ENCODE results near the gene CRYBG1. TPM values are rescaled to one million over a fixed set of nuclear protein-coding genes. Genes with fewer than 3 reads are reported as not detected.

CRYBG1 gene
- polyA plus RNA-seq, 1 donor (not counting 4 experiments of a cell fraction or from before 2014, with no cell fraction given) = 54.7 TPM

GRCh38 chr6:106517706-106518105 lies 157.2 kb downstream of the CRYBG1 start:
- DNase-seq (ENCODE audit: low read depth, low spot score) (no peak), FAIRE-seq (no peak)
- dilution Hi-C loops (cut with MboI; ENCODE audit: extremely low pct_ligation_motif_present, low sequenced_read_pairs) = no loop called here
- TF ChIP-seq EZH2 (IDR thresholded peaks at IDR 0.05; ENCODE audit: low read length) (no peak), CTCF (optimal IDR thresholded peaks at IDR 0.05 in 1 of 3, IDR thresholded peaks at IDR 0.05 in 1 of 3, conservative IDR thresholded peaks at IDR 0.05 in 1 of 3; ENCODE audit: extremely low read depth in 1 of 3, insufficient read depth in 2 of 3, low read length in 3 of 3) (no peak)
- Histone ChIP-seq H3K4me2 (ENCODE audit: control insufficient read depth, extremely low read depth, insufficient read depth, low read depth, low read length) (no peak overlapping the region), H3K4me1 (ENCODE audit: control insufficient read depth, extremely low read depth, insufficient read depth, low read length) (peaks cover 33% of the 10 kb centered on the region), H3K27ac (ENCODE audit: control insufficient read depth, insufficient read depth, low read length) (no peak overlapping the region), H3K27me3 (ENCODE audit: control insufficient read depth, extremely low read depth, insufficient read depth, low read length) (no peaks in the 10 kb centered on the region), H3K9ac (ENCODE audit: control insufficient read depth, extremely low read depth, insufficient read depth, low read length) (no peak overlapping the region), H3K9me1 (ENCODE audit: control insufficient read depth, extremely low read depth, insufficient read depth, low read length) (no peaks in the 10 kb centered on the region), H3K4me3 (ENCODE audit: control insufficient read depth in 2 of 3, extremely low read depth in 1 of 3, insufficient read depth in 2 of 3, low read depth in 1 of 3, low read length in 3 of 3) (no peak overlapping the region), H4K20me1 (ENCODE audit: control insufficient read depth, extremely low read depth, insufficient read depth, low read length) (no peaks in the 10 kb centered on the region), H3K9me3 (ENCODE audit: control insufficient read depth, low read depth, low read length) (no peaks in the 10 kb centered on the region), H3K36me3 (ENCODE audit: control insufficient read depth in 2 of 2, extremely low read depth in 1 of 2, insufficient read depth in 2 of 2, low read length in 2 of 2) (peaks cover 5 to 19% of the 10 kb centered on the region in 2 experiments), H3K79me2 (ENCODE audit: control insufficient read depth, insufficient read depth, low read length) (peaks cover 79% of the 10 kb centered on the region), H2AFZ (ENCODE audit: control insufficient read depth, low read length) (no peak overlapping the region)

- DNase-seq (ENCODE audit: low read depth, low spot score) (no peak), FAIRE-seq (no peak)
- Histone ChIP-seq H3K4me1 (ENCODE audit: control insufficient read depth, extremely low read depth, insufficient read depth, low read length) (peaks cover 38% of the 10 kb centered on the region), H3K27me3 (ENCODE audit: control insufficient read depth, extremely low read depth, insufficient read depth, low read length) (no peaks in the 10 kb centered on the region), H3K9ac (ENCODE audit: control insufficient read depth, extremely low read depth, insufficient read depth, low read length) (peak overlapping the region; percentile 69), H3K9me1 (ENCODE audit: control insufficient read depth, extremely low read depth, insufficient read depth, low read length) (no peaks in the 10 kb centered on the region), H3K27ac (ENCODE audit: control insufficient read depth, insufficient read depth, low read length) (peak overlapping the region; percentile 94), H3K79me2 (ENCODE audit: control insufficient read depth, insufficient read depth, low read length) (peaks cover 78% of the 10 kb centered on the region), H3K4me2 (ENCODE audit: control insufficient read depth, extremely low read depth, insufficient read depth, low read depth, low read length) (peak overlapping the region; percentile 73), H3K4me3 (ENCODE audit: control insufficient read depth in 2 of 3, extremely low read depth in 1 of 3, insufficient read depth in 2 of 3, low read depth in 1 of 3, low read length in 3 of 3) (peak overlapping the region in 2 of 3 experiments; percentile 54 to 58), H4K20me1 (ENCODE audit: control insufficient read depth, extremely low read depth, insufficient read depth, low read length) (no peaks in the 10 kb centered on the region), H3K9me3 (ENCODE audit: control insufficient read depth, low read depth, low read length) (no peaks in the 10 kb centered on the region), H2AFZ (ENCODE audit: control insufficient read depth, low read length) (no peak overlapping the region), H3K36me3 (ENCODE audit: control insufficient read depth in 2 of 2, extremely low read depth in 1 of 2, insufficient read depth in 2 of 2, low read length in 2 of 2) (peaks cover 5 to 19% of the 10 kb centered on the region in 2 experiments)
- no peak for TF ChIP-seq EZH2 (IDR thresholded peaks at IDR 0.05; ENCODE audit: low read length)
- no peak for TF ChIP-seq CTCF (optimal IDR thresholded peaks at IDR 0.05 in 1 of 3, IDR thresholded peaks at IDR 0.05 in 1 of 3, conservative IDR thresholded peaks at IDR 0.05 in 1 of 3; ENCODE audit: extremely low read depth in 1 of 3, insufficient read depth in 2 of 3, low read length in 3 of 3)
- dilution Hi-C loops (cut with MboI; ENCODE audit: extremely low pct_ligation_motif_present, low sequenced_read_pairs) = no loop called here
Observed at GRCh38 chr6:106518748-106519147, 158.2 kb downstream of the CRYBG1 start.
